ENCODE data around the gene HOXA13.

HOXA13 gene

DNA sequence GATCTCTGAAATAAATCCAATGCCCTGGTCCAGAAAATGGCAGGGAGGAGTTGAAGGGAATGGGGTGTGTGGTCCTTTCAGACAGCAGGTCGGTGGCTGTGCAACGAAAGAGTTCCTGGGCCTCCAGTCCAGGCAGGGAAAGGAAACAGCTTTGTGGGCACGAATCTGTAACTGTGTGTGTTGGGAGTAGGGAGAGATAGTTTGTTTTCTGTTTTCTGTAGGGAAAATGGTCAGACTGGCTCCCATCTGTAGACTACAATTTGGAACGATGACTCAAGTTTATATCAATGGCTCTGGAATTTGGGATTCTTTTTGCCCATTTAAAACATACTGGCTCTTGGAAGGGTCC lies 32.0 kb downstream of the HOXA13 start:
- DNase-seq, result no peak

DNA sequence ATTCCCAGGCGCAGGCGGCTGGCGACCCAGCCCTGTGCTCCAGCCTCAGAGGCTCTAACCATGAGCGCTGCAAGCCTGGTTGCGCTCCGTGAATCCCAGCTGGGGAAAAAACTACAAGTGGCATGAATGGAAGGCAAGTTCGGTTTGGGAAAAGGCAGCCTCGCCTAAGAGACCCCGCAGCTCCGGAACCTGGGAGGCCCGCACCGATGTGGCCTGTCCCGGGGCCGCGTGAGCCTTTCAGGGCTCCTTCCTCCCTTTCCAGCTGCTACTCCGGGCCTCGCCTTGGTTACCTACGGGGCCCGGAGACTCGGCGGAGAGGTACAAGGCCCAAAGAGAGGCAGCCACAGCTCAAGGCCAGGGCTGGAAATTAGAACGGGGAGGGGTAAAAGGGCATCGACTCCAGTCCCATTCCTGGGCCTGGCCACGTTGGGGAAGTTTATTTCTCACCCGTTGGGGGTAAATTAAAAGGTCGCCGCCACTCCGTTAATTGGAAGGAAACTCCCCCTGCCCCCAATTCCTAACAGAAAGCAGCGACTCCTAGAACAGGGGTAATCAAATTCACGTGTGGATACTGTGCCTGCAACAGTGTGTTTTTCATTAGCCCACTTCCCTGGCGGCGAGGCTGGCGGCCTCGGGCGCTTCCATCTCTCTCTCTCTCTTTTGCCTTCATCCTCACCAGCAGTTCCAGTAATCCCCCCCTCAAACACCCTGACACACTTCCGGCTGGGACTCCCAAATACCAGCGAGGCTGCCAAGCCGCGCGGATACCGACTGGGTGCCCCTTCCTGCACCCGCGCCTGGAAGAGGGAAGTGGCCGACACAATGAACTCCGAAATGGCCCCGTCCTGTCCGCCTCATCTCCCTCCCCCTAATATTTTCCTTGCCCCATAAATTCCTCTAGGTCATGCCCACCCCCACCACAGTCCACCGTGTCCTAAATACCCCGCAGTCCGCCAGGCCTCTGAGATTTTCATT lies 33.1 kb downstream of the HOXA13 start:
- no peak for DNase-seq

DNA sequence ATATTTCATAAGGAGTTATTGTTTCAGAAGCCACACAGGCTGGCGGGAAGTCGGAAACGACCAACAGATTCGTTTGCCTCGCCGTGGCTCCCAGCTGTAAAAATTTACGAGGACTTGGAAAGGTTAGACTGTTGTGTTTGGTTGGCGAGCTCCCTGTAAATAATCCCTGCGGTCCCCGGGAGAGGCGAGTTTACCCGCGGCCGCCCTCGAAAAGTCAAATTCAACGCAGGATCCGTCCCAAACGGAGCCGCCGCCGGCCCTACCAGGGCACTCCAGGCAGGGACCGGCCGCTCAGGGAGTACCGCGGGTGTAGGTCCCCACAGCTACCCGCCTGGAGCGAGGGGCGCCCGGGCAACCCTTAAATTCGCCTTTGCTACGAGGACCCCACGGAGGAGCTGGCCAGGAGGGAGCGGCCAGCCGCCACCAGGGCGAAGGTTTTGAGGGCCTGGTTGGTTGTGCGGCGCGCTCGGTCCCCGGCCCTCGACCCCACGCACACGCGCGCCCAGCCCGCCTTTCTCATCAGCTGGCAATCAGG lies 33.8 kb downstream of the HOXA13 start:
- DNase-seq, result no peak

DNA sequence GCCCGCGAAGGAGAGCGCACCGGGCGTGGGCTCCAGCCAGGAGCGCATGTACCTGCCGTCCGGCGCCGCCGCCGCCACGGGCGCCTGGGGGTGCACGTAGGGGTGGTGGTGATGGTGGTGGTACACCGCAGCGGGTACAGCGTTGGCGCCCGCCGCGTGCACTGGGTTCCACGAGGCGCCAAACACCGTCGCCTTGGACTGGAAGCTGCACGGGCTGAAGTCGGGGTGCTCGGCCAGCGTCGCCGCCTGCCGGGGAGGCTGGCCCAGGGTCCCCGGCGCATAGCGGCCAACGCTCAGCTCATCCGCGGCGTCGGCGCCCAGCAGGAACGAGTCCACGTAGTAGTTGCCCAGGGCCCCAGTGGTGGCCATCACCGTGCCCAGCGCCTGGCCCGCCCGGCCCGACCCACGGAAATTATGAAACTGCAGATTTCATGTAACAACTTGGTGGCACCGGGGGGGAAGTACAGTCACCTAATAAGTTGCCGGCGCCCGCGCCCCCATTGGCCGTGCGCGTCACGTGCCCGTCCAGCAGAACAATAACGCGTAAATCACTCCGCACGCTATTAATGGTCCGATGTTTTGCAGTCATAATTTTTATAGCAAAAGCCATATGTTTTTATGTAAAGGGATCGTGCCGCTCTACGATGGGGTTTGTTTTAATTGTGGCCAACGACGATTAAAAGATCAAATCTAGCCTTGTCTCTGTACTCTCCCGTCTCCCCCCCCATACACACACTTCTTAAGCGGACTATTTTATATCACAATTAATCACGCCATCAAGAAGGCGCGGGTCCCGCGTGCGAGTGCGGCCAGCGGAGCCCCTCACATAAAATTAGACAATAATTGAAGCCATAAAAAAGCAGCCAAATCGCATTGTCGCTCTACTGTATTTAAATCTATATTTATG lies 34.5 kb downstream of the HOXA13 start, which contains the start of gene HOXA9:
HOXA9 (minus strand) TSS at position 449 of the 907 bp plus-strand sequence; CDS start at position 369, 80 bp downstream.
- DNase-seq, result no peak

DNA sequence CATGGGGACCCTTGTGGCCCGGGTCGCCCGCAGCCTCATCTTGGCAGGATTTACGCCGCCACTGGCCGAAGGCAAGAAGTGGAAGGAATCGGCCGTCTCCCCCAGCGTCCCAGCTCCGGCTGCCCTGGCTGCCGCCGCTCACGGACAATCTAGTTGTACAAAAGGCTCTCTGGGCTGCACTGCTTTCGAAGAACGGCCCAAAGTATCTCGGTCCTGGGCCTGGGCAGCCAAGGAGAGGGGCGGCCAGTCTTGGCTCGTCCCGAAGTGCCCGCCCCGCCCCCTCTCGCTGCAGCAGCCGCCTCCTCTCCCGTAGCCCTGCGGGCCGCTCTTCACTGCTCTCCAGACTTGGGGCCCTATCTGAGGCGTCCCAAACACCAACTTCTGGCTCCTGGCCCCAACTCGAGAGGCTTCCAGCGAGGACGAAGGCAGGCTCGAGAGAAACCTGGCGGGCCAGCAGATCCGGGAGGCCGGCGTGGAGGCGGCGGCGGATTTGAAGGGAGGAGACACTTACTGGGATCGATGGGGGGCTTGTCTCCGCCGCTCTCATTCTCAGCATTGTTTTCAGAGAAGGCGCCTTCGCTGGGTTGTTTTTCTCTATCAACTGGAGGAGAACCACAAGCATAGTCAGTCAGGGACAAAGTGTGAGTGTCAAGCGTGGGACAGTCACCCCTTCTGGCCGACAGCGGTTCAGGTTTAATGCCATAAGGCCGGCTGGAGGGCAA lies 35.4 kb downstream of the HOXA13 start:
- DNase-seq, result no peak

DNA sequence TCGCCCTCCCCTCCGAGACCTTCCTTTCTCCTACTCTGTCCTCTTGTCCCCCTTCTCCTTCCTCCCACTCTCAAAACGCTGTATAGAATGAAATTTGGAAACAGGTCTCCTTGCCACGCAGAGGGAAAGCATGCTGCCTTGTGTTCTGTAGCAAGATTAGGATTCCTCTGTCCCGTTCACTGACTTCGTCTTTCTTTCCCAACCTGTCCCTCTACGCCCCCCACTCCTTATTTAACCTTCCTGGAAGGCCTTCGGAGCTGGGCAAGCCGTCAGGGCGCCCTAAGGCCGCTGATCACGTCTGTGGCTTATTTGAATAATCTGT lies 35.9 kb downstream of the HOXA13 start:
- DNase-seq, result no peak

DNA sequence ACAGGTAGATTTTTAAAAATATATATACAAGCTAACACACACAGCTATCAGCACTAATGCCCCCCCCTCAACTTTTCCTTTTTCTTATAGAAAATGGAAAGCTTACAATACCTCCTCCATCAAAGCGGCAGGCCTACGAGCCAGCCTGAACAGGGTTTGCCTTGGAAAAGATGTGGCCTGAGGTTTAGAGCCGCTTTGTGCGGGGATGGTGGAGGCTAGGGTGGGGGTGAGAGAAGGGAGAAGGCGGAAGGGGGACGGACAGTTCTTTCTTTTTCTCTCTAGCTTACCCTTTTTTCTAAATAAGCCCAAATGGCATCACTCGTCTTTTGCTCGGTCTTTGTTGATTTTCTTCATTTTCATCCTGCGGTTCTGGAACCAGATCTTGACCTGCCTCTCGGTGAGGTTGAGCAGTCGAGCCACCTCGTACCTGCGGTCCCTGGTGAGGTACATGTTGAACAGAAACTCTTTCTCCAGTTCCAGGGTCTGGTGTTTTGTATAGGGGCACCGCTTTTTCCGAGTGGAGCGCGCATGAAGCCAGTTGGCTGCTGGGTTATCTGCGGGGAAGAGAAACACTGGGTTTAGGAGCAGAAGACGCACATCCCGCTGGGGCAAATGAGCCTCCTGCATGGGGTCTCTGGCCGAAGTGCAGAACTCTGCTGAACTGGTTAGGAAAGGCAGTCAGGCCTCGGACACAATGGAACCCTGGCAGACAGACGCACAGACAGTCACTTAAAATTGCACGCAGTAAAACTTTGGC lies 36.4 kb downstream of the HOXA13 start:
- no peak for DNase-seq

DNA sequence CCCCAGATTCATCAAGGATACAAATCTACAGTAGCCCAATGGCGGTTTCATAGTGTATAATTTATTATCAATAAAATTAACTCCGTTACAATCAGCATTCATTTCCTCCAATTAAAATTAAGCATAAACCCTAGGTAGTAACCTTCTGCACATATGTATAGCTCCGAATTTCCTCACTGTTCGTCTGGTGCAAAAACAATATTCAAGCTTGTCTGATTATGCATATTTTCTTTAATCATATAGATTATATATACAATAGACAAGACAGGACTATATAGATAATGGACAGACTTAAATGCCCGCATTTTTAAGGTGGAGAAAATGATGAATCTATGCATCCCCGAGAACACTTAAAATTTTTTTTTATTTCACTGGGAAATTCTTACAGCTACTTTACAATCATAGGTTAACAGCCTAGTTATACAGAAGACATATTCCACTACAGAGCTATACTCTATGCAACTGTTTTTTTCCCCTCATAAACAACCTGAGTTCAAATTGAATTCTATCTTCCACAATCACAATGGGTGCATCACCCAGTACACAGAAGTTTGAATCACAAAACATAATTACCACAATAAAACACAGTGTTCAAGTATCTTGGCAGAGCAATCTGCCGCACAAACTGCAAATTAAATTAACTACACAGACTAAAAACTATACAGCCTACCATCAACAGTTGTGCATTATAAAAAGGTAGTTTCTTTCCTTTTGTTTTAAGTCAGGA lies 37.2 kb downstream of the HOXA13 start:
- no peak for DNase-seq

DNA sequence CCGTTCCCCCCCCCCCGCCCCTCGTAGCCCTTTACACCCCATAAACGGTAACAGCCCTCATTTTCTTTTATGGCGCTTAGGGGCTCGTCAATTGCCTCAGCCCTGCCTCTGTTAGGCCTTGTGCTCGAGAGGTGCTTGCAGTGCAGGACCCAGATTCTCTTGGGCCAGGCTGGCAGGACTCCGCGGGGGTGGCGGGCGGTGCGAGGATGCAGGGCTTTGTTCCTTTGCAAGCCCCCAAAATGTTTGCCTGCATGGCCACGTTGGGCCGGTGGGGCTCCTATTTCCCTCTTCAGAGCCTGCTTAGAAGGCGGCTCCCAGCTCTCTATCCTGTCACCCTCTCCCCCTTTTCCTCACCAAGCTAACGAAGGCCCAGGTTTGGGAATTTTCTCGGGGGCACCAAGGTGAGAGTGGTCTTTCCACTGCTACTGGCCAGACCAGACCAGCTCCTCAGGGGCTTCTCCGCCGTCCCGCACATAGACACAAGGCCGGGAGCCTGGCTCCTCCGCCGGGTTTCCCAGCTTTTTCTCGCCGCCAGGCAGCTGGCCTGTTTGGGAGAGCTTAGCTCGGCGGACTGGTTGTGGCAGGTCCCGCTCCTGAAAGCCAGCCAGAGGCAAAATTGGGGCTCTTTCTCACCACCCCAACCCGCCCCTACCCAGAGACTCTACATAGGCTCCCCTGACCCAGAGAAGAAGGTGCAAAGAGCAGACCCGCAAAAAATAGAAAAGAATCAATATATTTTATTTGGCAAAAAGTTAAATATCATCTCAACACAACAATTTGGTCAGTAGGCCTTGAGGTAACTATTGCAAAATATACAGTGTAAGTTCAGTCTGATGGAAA lies 38.0 kb downstream of the HOXA13 start:
- DNase-seq, result no peak

DNA sequence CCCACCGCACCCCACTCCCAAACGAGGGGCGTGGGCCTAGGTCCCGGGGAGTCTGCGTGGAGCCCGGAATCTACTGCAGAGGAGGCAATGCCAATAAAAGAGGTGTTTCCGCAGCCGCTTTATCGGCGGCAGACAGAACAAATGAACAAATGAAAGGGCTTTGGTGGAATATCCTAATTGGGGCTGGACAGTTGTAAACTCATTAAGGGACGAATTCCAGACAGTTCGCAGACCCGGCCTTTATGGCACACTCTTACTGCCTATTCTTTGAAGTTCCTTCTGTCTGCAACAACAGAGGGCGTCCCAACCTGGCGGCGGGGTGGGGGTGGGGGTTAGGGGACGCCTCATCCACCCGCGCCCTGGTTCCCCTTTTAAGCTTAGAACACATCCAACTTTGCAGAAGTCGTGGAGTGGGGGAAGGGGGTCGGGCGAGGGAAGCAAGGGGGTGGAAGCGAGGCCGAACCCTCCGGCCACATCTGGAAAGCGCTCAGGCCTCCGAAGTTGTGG lies 38.6 kb downstream of the HOXA13 start:
- DNase-seq, result no peak

DNA sequence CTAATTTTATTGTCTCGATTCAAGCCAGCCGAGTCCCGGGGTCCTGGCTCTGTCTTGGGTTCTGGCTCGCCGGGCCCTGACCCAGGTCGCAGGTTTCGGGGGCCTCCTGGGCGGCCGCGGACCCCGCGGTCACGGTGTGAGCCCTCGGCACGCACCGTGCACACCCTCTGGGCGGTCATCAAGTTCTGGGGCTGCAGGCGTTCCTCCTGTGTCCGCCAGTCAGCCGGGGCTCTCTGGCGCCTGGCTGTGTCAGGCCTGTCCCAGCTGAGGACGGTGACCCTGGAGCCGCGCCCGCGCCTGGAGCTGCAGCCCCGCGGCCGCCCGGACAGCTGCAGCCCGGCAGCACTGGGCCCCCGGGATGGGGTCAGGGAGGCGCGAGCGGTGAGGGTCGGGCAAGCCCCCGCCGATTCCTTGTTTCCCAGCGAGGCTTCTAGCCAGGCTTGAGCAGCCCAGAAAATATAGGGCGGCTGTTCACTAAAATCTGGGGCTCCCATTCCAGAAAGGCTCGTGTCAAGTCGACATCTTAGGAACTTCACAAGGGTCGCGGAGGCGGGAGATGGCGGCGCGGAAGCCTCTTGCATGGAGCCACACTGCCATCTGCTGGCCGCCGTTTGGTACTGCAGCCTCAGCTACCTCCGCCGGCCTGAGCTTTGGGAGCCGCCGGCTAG lies 39.2 kb downstream of the HOXA13 start:
- DNase-seq, result no peak

DNA sequence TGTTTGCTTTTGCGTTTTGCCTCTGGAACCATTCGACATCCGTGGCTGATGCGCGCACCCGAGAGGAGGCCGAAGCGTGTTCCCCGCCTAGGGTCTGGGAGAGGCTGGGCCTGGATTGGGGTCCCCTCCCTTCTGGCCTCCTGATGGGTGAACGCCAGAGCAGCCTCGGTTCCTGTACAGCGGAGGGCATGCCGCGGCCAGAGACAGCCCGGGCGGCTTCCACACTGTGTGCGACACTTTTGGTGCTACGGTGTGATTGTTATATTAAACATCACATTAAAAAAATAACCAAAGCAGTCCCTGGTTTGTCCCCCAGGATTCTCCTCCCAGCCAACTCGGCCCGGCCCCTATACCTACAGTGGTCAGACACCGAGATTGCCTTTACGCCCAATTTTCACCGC lies 39.7 kb downstream of the HOXA13 start:
- no peak for DNase-seq

DNA sequence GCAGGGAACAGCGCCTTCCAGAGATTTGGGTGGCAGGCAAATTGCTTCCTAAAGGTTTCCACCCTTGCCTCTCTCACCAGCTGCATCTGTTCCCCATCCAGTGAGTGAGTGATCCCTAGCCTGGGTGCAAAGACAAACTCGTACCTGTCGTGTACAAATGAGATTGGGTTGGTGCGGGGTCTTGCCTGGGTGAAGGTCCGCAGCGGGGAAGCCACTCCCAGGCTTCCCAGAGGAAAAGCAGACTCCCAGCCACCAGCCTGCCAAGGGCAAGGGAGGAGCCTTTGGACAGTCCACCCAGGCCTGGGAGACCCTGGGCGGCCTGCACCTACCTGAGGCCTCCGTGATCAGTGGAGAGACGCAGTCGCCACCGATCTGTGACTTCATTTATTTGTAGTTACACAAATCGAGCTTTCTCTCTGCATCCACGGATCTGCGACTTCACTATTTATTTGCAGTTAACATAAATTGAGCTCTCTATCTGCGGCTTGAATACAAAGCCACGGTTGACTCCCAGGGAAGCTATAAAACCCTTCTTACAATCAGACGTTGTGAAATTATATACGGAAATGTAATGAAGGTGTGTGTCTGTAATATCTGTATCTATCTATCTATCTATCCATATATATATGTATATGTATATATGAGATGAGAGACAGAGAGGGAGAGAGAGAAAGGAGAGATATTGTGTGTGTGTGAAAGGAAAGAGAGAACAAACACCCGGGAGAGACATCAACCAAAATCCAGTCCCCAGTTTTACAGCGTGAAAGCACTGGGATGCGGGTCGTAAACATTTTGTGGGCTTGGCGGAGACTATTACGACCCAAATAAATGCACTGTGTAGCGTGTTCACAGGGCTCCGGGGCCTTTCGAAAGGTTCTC lies 40.4 kb downstream of the HOXA13 start:
- no peak for DNase-seq

DNA sequence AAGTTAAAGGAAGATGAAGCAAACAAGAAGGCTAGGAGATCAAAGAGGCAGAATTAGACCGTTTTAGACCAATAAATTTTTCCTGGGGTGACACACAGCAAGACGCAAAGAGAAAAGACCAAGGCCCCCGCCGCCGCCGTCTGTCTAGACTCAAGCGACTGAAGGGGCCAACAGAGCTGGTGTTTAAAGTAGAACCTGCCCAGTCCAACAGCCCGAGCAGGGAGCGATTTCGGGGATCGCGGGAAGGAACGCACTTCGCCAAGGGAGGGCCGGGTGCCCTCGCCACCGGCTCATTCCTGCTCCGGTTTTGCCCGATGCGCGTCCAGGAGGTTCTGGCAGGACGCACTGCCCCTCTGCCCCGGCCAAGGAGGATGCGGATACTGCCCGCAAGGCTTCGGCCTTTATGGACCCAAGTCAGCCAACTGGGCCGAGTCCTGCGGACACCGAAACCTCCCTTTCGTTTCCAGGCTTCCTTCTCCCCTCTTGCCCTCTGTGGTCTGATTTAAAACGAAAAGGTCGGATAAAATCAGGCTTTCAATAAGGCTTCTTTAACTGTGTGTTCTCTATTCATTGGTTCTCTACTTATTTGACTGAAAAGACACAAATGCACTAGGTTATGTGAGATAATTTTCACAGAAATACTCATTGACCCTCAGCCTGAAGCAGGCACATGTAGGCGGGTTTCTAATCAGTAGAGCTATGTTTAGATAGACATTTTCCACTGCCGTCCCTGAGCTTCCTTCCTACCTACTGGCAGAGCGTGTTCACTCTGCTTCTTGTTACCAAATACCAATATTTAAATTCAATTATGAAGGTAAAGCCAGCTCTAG lies 41.2 kb downstream of the HOXA13 start:
- DNase-seq, result no peak

DNA sequence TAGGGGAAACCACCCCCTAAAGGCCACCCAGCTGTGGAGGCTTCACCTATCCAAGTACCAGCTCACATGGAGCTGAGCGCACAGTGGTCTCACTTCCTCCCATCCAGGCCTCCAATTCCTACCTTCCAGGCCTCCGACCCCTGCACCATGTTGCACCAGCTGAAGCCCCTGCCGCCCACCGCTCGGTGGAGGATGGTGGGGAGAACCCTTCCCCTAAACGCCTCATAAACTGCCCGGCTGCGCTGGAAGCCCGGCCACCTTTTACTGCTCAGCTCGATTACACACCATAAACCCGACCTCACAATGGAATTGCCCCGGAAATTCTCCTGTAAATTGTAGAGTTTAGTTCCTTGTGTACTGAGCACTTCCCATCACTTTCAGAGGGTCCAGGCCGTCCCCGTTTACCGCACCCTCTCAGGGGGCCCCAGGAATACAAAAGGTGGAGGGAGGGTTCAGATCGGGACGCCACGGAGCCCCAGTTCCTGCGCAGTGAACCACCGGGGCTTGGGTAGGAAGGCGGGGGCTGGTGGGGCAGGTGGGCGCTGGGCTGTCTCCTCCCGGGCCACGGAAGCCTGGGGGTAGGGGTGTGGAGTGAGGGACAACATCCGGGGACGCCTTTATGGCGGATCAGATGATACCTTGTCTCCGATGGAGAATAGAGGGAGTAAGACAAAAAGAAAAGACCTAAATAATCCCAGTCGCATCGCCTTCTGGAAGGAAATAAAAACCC lies 42.0 kb downstream of the HOXA13 start:
- no peak for DNase-seq

DNA sequence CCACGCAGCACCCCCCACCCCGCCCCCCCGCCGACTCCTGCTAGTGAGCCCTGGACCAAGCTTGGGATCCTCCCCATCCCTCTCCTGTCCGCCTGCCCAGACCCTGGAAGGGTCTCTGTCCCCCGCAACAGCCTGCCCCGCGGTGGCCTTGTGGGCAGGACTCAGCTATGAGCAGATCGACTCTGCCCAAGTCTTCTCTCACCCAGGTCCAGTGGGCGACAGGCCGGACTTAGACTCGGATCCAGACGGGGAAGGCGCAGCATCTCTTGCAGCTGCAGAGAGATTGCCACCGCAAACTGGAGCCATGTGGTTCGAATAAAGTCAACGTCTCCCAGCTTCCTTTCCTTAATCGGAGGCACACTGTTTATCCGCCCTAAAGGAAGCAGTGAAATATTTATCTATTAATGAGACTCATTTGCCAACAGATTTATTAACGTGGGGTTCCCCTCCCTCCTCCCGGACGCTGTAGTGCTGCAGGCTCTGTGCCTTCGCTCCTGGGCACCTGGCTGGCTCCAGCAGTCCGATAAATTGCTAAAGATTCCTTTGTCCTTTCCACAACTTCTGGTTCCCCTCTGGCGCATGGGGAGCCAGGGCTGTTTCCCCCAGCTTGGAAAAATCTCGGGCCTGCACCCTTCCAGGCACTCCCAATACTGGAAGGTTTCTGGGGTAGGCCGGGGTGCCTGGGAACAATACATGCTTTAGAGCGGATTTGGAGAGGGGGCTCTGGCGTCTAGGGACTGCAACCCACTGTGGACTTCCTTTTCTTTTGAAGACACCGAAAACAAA lies 42.8 kb downstream of the HOXA13 start:
- DNase-seq, result no peak
